Neural progenitor cell (in vitro differentiated cells): ENCODE data around the gene SLC22A5. TPM values are rescaled to one million over a fixed set of nuclear protein-coding genes. Genes with fewer than 3 reads are reported as not detected.

Experiments used
- DNase-seq: peaks from one replicate; pipeline ENCODE4 v3.0.0-alpha.2; 2016; ENCODE audit warnings: low spot score
- H2AFZ ChIP-seq: fragments of 200-600 bp; sonication (generic); replicated peaks from 2 replicates; pipeline ENCODE4 v1.6.1; 2016; ENCODE audit warnings: antibody characterized with exemption
- H3F3A ChIP-seq: fragments of 200-600 bp; sonication (generic); 2 replicates; pipeline ENCODE4 v1.6.1; 2016; ENCODE audit warnings: antibody characterized with exemption, low read depth
- H3K27ac ChIP-seq: fragments of 200-600 bp; sonication (generic); 2 replicates; pipeline ENCODE4 v1.5.1; 2016; ENCODE audit warnings: mild to moderate bottlenecking
- H3K27me3 ChIP-seq: fragments of 200-600 bp; sonication (generic); 2 replicates; pipeline ENCODE4 v1.6.1; 2016; ENCODE audit warnings: mild to moderate bottlenecking, moderate library complexity
- H3K36me3 ChIP-seq: fragments of 200-600 bp; sonication (generic); 2 replicates; pipeline ENCODE4 v1.5.1; 2016
- H3K4me1 ChIP-seq: fragments of 200-600 bp; sonication (generic); 2 replicates; pipeline ENCODE4 v1.6.1; 2016; ENCODE audit warnings: mixed run types
- H3K4me2 ChIP-seq: fragments of 200-600 bp; sonication (generic); 2 replicates; pipeline ENCODE4 v1.6.1; 2016
- H3K4me3 ChIP-seq: fragments of 200-600 bp; sonication (generic); 2 replicates; pipeline ENCODE4 v1.5.1; 2016
- H3K79me2 ChIP-seq: fragments of 200-600 bp; sonication (generic); 2 replicates; pipeline ENCODE4 v1.6.1; 2016; ENCODE audit warnings: low read depth
- H3K9ac ChIP-seq: fragments of 200-600 bp; sonication (generic); 2 replicates; pipeline ENCODE4 v1.6.1; 2016
- H3K9me3 ChIP-seq: fragments of 200-600 bp; sonication (generic); 2 replicates; pipeline ENCODE4 v1.5.1; 2016; ENCODE audit warnings: low read depth
- H4K20me1 ChIP-seq: fragments of 200-600 bp; sonication (generic); 2 replicates; pipeline ENCODE4 v1.6.1; 2016; ENCODE audit warnings: low read depth
- H3K27ac Mint-ChIP-seq: 3 replicates; pipeline ENCODE4 v1.8.0; 2021; ENCODE audit warnings: mixed read lengths
- H3K27me3 Mint-ChIP-seq: 2 replicates; pipeline ENCODE4 v1.8.0; 2022; ENCODE audit warnings: low read depth, mild to moderate bottlenecking, inconsistent platforms, moderate library complexity, mixed read lengths; ENCODE audit not compliant: insufficient read depth
- H3K36me3 Mint-ChIP-seq: 3 replicates; pipeline ENCODE4 v1.8.0; 2021; ENCODE audit warnings: mixed read lengths
- H3K4me1 Mint-ChIP-seq: 3 replicates; pipeline ENCODE4 v1.8.0; 2021; ENCODE audit warnings: mixed read lengths
- H3K4me3 Mint-ChIP-seq: 3 replicates; pipeline ENCODE4 v1.8.0; 2021; ENCODE audit warnings: mild to moderate bottlenecking, moderate library complexity, mixed read lengths
- H3K9me3 Mint-ChIP-seq: 3 replicates; pipeline ENCODE4 v1.8.0; 2020; ENCODE audit warnings: mixed read lengths
- CTCF ChIP-seq: fragments of 200-600 bp; sonication (generic); IDR thresholded peaks from 2 replicates; pipeline ENCODE4 v1.5.1; 2017; ENCODE audit warnings: antibody characterized with exemption, mild to moderate bottlenecking
- EZH2 ChIP-seq: fragments of 200-600 bp; sonication (generic); IDR thresholded peaks from 2 replicates; pipeline ENCODE4 v1.6.1; 2017; ENCODE audit warnings: antibody characterized with exemption, mild to moderate bottlenecking, moderate library complexity
- EZH2phosphoT487 ChIP-seq: fragments of 200-600 bp; sonication (generic); IDR thresholded peaks from 2 replicates; pipeline ENCODE4 v1.6.1; 2017; ENCODE audit warnings: antibody characterized with exemption
- total RNA-seq: library from RNA; depleted of rRNA; stranded (reverse); fragments of >200 nt; gene quantifications from 2 replicates; pipeline ENCODE4 v1.2.3, GENCODE V29; 2015; ENCODE audit warnings: low replicate concordance

The SLC22A5 gene
- total RNA-seq, 1 donor from 2014 or later: 3.1 TPM

- H3K36me3 ChIP-seq: no peaks in the 10 kb centered on the region
- H3K27ac ChIP-seq: no peak overlapping the region
- no peak overlapping the region for H2AFZ ChIP-seq
- H3K27ac Mint-ChIP-seq: no peak overlapping the region
- H3K4me2 ChIP-seq: no peak overlapping the region
- no peaks in the 10 kb centered on the region for H3K79me2 ChIP-seq
- no peaks in the 10 kb centered on the region for H3F3A ChIP-seq
- no peaks in the 10 kb centered on the region for H3K4me1 Mint-ChIP-seq
- H3K4me3 Mint-ChIP-seq: no peak overlapping the region
- H4K20me1 ChIP-seq: no peaks in the 10 kb centered on the region
- H3K36me3 Mint-ChIP-seq: no peaks in the 10 kb centered on the region
- no peak overlapping the region for H3K9ac ChIP-seq
- H3K4me3 ChIP-seq: no peak overlapping the region
- H3K9me3 Mint-ChIP-seq: no peaks in the 10 kb centered on the region
- no peaks in the 10 kb centered on the region for H3K27me3 Mint-ChIP-seq
- no peaks in the 10 kb centered on the region for H3K4me1 ChIP-seq
- no peak for TF ChIP-seq CTCF
- TF ChIP-seq EZH2phosphoT487: no peak
- no peak for TF ChIP-seq EZH2
- DNase-seq: no peak
- no peaks in the 10 kb centered on the region for H3K27me3 ChIP-seq
- no peaks in the 10 kb centered on the region for H3K9me3 ChIP-seq
Observed at GRCh38 chr5:132376694-132377641, 7.5 kb downstream of the SLC22A5 start.

- H3K27me3 ChIP-seq: no peaks in the 10 kb centered on the region
- H3K4me1 Mint-ChIP-seq: no peaks in the 10 kb centered on the region
- no peaks in the 10 kb centered on the region for H3K36me3 Mint-ChIP-seq
- TF ChIP-seq CTCF (no peak), EZH2phosphoT487 (no peak), EZH2 (no peak)
- H3K27ac ChIP-seq: no peak overlapping the region
- no peaks in the 10 kb centered on the region for H3K9me3 Mint-ChIP-seq
- H3K79me2 ChIP-seq: no peaks in the 10 kb centered on the region
- H3K27me3 Mint-ChIP-seq: peaks cover 2% of the 10 kb centered on the region
- no peaks in the 10 kb centered on the region for H4K20me1 ChIP-seq
- DNase-seq: no peak
- no peaks in the 10 kb centered on the region for H3F3A ChIP-seq
- no peaks in the 10 kb centered on the region for H3K4me1 ChIP-seq
- no peaks in the 10 kb centered on the region for H3K36me3 ChIP-seq
- no peak overlapping the region for H3K4me3 ChIP-seq
- no peak overlapping the region for H3K4me2 ChIP-seq
- no peak overlapping the region for H3K4me3 Mint-ChIP-seq
- no peaks in the 10 kb centered on the region for H3K9me3 ChIP-seq
- no peak overlapping the region for H3K9ac ChIP-seq
- no peak overlapping the region for H2AFZ ChIP-seq
- H3K27ac Mint-ChIP-seq: no peak overlapping the region
Observed at GRCh38 chr5:132377738-132378137, 8.2 kb downstream of the SLC22A5 start.

- Histone ChIP-seq H3K4me3 (no peak overlapping the region), H3F3A (no peaks in the 10 kb centered on the region), H2AFZ (no peak overlapping the region), H3K79me2 (no peaks in the 10 kb centered on the region), H3K4me2 (no peak overlapping the region), H3K9me3 (no peaks in the 10 kb centered on the region), H3K9ac (no peak overlapping the region), H3K27ac (no peak overlapping the region), H3K36me3 (no peaks in the 10 kb centered on the region), H4K20me1 (no peaks in the 10 kb centered on the region), H3K4me1 (no peaks in the 10 kb centered on the region), H3K27me3 (no peaks in the 10 kb centered on the region)
- Mint-ChIP-seq H3K4me3 (no peak overlapping the region), H3K9me3 (no peaks in the 10 kb centered on the region), H3K27me3 (peaks cover 2% of the 10 kb centered on the region), H3K36me3 (no peaks in the 10 kb centered on the region), H3K4me1 (no peaks in the 10 kb centered on the region), H3K27ac (no peak overlapping the region)
- no peak for DNase-seq
- TF ChIP-seq CTCF: no peak
- TF ChIP-seq EZH2: no peak
- no peak for TF ChIP-seq EZH2phosphoT487
Observed at GRCh38 chr5:132378580-132378979, 9.1 kb downstream of the SLC22A5 start.
